HG02870 (cell line): ENCODE results near the gene TMPRSS13.

Experiments
- ATAC-seq: cut with Tn5 transposase; IDR thresholded peaks from one replicate; pipeline ENCODE4 v1.9.1; 2021; ENCODE audit warnings: mild to moderate bottlenecking, moderate library complexity; ENCODE audit not compliant: unreplicated experiment

The TMPRSS13 gene

DNA sequence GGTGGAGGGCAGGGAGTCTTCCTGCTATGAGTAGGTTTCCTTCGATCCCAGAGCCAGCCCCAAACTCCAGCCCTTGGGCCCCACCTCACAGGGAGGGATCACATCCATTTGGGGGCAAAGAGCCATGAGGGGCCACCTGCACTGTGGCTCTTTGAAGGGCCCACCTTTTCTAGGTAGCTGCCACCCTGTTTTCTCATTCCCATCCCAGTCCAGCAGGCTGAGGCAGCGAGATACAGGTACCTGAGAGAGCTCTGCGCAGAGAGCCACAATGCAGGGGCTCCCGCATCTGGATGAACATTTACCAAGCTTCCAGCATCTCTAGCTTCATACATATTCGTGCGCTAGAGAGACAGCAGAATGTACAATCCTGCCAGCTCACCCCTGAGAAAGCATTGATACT, 69.1 kb downstream of the TMPRSS13 start:
- ATAC-seq, result no peak

DNA sequence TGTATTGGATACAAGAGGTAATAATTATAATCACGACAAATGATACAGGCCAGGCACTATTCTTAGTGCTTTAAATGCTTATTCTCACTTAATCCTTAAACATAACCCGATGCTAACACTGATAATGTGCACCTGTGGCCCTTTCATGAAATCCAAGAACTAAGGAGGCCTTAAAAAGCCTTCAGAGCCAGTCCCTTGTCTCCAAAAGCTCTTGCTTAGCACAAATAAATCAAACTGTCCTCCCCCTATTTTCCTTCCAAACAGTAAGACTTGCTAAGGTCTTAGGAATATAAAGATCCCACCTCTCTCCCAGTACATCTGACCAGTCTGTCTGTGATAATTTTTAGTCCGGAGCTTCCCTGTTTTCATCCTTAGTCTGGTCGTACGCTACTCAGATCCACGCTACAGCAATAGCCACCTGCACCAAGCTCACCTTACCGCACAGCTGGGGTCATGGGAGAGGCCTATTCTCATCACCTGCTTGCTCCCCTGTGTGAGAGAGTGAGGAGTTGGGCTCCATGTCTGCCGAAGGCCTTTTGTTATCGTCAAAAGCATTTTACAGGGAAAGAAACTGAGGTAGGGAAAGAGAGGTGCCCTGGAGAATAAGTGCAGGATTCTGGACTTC, 69.6 kb downstream of the TMPRSS13 start:
- no peak for ATAC-seq

DNA sequence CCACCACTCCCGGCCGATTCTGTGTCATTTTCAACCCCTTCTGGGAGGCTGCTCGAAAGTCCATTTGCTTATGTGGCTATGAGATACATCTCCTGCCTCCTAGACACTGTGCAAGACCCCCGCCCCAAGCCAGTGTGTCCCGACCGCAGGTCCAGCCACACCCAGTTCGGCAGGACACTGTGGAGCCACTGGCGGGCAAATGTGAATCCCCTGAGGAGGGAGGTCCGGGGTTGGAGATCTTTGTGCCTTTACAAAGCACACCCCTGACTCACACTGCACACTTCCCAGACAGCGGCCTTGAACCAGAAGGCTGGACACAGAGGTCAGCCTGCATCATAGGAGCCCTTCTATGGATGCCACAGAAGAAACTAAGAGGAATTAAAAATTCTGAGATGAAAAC, 70.1 kb downstream of the TMPRSS13 start:
- no peak for ATAC-seq

DNA sequence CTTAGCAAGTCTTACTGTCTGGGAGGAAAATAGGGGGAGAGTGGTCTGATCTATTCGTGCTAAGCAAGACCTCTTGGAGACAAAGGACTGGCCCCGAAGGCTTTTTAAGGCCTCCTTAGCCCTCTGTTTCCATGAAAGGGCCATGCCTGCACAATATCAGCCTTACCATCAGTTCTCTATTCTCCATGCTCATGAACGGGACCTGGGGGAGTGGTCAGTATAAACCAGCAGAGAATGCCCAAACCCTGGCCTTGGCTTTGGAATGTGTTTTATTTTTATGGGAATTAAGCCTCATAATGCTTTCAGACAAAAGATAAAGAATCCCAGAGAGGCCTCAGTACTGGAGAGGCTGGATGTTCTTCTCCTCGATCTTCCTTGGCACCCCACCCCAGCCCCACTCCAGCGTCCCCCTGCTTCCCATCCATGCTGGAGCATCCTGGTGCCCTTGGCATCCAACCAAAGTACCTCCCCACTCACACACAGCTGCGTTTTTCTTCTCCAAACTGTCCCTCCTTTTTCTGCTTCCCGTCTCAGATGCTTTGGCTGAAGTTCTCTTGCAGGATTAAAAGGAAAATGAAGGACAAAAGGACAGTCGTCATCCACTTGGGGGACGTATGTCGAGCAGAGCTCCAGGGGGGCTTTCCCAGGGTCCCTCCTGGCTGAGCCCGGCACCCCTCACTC, 71.3 kb downstream of the TMPRSS13 start:
- no peak for ATAC-seq

DNA sequence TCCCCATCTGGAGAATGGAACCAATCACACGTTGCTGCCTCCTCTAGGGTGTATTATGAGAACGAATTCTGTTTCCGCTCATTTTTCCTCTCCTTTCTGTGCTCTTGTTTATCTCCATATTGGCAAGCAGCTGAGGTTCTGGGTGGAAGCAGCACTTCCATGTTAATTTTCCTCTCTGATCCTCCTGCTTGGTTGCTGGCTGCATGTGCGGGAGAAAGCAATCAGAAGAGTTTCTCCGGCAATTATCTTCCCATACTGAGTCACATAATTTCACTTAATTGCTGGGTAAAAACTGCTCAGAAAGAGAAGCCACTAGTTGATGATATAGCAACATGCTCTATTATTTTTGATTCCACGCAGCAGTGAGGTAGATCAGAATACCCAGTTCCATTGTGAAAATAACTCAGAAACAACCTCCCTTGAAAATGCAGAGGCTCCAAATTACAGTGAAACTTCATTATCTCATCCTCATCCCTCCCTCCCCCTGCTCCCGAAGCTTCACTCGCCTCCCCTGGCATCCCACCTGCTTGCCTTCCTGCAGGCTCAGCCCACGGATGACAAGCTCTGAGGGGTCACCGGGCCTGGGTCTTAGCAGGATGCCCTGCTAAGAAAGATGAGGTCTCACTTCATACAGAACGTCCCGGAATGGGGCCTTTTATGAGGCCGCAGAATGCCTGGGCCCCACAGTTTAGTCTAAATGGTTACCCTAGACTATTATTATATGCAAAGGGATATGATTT, 73.1 kb downstream of the TMPRSS13 start:
- no peak for ATAC-seq

DNA sequence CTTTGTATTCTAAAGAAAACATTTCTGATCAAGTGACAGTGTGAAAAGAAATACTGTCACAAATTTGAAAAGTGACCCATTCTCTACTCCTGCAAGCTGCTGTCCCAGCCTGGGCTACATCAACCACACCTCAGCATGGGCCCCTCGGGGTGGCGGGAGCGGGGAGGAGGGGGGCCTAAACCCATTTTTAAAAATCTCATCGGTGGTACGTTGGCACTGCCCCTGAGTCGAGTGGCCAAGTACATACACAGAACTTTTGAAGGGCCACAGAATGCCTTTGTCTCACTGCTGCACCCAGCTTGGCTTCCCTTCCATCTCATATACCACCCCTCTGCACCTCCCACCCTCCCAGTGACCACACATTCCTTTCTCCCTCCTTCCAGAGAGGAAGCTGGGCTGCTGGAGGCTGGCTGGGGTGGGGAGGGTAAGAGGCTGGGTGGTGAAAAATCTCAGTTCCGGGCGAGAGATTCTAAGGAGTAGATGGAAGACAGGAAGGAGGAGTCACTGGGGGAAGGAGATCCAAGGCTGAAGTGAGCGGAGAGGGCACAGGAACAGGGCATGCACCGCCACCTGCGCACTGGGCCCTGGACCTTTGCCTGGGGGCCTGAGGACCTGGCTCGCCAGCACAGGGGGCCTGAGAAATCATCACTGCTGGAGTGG, 73.9 kb downstream of the TMPRSS13 start:
- no peak for ATAC-seq

DNA sequence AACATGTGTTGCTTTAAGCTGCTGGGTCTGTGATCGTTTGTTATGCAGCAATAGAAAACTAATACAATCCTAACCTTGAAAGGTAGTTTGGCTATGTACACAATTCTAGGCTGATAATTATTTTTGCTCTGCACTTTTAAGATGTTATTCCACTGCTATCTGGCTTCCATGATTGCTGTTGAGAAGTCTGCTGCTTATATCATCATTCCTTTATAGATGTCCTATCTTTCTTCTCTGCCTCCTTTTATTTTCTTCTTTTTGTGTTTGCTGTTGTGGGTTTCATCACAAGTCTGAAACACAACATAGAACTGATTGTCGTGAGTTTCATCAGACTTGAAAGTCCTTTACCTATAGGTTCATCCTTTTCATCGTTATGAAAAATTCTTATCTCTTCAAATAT, 76.9 kb downstream of the TMPRSS13 start:
- ATAC-seq, result no peak

DNA sequence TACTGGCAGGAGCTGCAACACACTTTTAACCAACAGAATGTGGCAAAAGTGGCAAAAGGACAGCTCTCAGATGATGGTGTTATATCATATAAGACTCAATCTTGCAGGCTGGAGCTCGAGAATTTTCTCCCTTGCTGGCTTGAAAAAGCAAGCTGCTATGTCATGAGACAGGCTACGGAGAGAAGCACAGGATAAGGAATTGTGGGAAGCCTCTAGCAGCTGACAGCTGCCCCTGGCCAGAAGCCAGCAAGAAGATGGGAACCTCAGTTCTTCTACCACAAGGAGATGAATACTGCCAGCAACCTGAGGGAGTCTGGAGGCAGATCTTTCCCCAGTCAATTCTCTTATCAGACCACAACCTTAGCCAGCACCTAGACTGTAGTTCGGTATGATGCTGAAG, 77.3 kb downstream of the TMPRSS13 start:
- ATAC-seq, result no peak

DNA sequence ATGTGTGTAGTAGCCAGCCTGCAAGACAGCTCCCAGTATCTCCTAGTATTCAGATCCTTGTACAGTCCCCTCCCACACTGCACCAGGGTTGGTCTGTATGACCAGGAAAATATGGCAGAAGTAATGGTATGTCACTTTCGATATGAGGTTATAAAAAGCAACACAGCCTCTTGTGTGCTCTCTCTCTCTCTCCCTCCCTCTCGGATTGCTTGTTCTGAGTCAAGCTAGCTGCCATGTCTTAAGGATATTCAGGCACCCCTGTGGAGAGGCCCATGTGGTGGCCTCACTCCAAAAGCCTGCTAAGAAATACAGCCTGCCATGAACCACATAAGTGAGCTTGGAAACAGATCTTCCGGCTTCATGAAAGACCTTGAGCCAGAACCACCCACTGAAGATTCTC, 78.1 kb downstream of the TMPRSS13 start:
- ATAC-seq, result no peak
